SU-DHL-6 (cell line): ENCODE results near the gene SHQ1.

ENCODE experiments used
- H2AFZ ChIP-seq: fragments of 200-600 bp; sonication (generic); 2 replicates; pipeline ENCODE4 v1.6.1; 2014; ENCODE audit warnings: low read depth, mild to moderate bottlenecking, moderate library complexity, mixed read lengths, antibody characterized with exemption, low read length; ENCODE audit not compliant: severe bottlenecking
- H3F3A ChIP-seq: fragments of 200-600 bp; shearing (Covaris generic); 2 replicates; pipeline ENCODE4 v1.6.0; 2016; ENCODE audit warnings: antibody characterized with exemption, mild to moderate bottlenecking; ENCODE audit not compliant: insufficient read depth
- H3K27ac ChIP-seq: fragments of 200-600 bp; sonication (generic); 2 replicates; pipeline ENCODE4 v1.5.1; 2016; ENCODE audit warnings: low read depth, mild to moderate bottlenecking, low read length, moderate library complexity, mixed read lengths
- H3K27me3 ChIP-seq: fragments of 200-600 bp; sonication (generic), shearing (Covaris generic); 2 replicates; pipeline ENCODE4 v1.6.0; 2014; ENCODE audit warnings: mild to moderate bottlenecking, low read length
- H3K36me3 ChIP-seq: fragments of 200-600 bp; sonication (generic); 2 replicates; pipeline ENCODE4 v1.6.1; 2014; ENCODE audit warnings: mild to moderate bottlenecking, low read length, mixed read lengths
- H3K4me2 ChIP-seq: fragments of 300-600, 200-600 bp; shearing (Covaris generic), sonication (generic); 2 replicates; pipeline ENCODE4 v1.6.0; 2014; ENCODE audit warnings: low read length, low read depth, mild to moderate bottlenecking; ENCODE audit not compliant: poor library complexity, severe bottlenecking
- H3K4me3 ChIP-seq: fragments of 200-600 bp; sonication (generic); 2 replicates; pipeline ENCODE4 v1.5.1; 2014; ENCODE audit warnings: antibody characterized with exemption, low read length, mild to moderate bottlenecking, mixed read lengths; ENCODE audit not compliant: insufficient read depth, poor library complexity, severe bottlenecking
- H3K79me2 ChIP-seq: fragments of 200-600 bp; sonication (generic); 2 replicates; pipeline ENCODE4 v1.6.1; 2014; ENCODE audit warnings: mild to moderate bottlenecking, low read length, moderate library complexity; ENCODE audit not compliant: insufficient read depth
- H3K9ac ChIP-seq: fragments of 200-600 bp; sonication (generic); 2 replicates; pipeline ENCODE4 v1.7.0; 2014; ENCODE audit warnings: mild to moderate bottlenecking, low read length
- H3K9me2 ChIP-seq: fragments of 200-600 bp; sonication (generic); replicated peaks from 2 replicates; pipeline ENCODE4 v1.6.1; 2014; ENCODE audit warnings: low read length; ENCODE audit not compliant: insufficient read depth
- H3K9me3 ChIP-seq: fragments of 200-600 bp; sonication (generic); 2 replicates; pipeline ENCODE4 v1.6.1; 2014; ENCODE audit warnings: low read length, mixed read lengths; ENCODE audit not compliant: insufficient read depth
- H4K20me1 ChIP-seq: fragments of 200-600 bp; sonication (generic); 2 replicates; pipeline ENCODE4 v1.6.1; 2014; ENCODE audit warnings: low read depth, mild to moderate bottlenecking, antibody characterized with exemption, low read length, moderate library complexity, mixed read lengths
- CTCF ChIP-seq: fragments of 200-600 bp; sonication (generic); IDR thresholded peaks from one replicate; pipeline ENCODE4 v1.5.1; 2017; ENCODE audit warnings: antibody characterized with exemption, mild to moderate bottlenecking, low read length, moderate library complexity; ENCODE audit not compliant: insufficient read depth, poor library complexity, severe bottlenecking
- EZH2phosphoT487 ChIP-seq: fragments of 200-600 bp; sonication (generic), shearing (Covaris generic); conservative IDR thresholded peaks from 2 replicates; pipeline ENCODE4 v1.6.1; 2018; ENCODE audit warnings: mild to moderate bottlenecking, antibody characterized with exemption, low read length, moderate library complexity, mixed read lengths

Gene SHQ1

GRCh38 chr3:72811571-72811970 is 36.7 kb downstream of the SHQ1 start:
- Histone ChIP-seq H3K9me3 (no peaks in the 10 kb centered on the region), H3K79me2 (no peaks in the 10 kb centered on the region), H3K36me3 (peaks cover 5% of the 10 kb centered on the region; the same call in 1 of the 2 replicates), H3K4me3 (no peak overlapping the region), H3F3A (peaks cover 4% of the 10 kb centered on the region; the same call in 1 of the 2 replicates), H3K9me2 (no peaks in the 10 kb centered on the region), H3K27ac (no peak overlapping the region), H3K9ac (no peak overlapping the region), H4K20me1 (no peaks in the 10 kb centered on the region), H3K4me2 (no peak overlapping the region), H2AFZ (no peak overlapping the region), H3K27me3 (no peaks in the 10 kb centered on the region)
- TF ChIP-seq CTCF (no peak), EZH2phosphoT487 (no peak)

- Histone ChIP-seq H4K20me1 (no peaks in the 10 kb centered on the region), H2AFZ (no peak overlapping the region), H3K79me2 (no peaks in the 10 kb centered on the region), H3K9me3 (no peaks in the 10 kb centered on the region), H3K27ac (no peak overlapping the region), H3K9me2 (no peaks in the 10 kb centered on the region), H3K9ac (no peak overlapping the region), H3K4me3 (no peak overlapping the region), H3K4me2 (no peak overlapping the region), H3F3A (peaks cover 4% of the 10 kb centered on the region; the same call in 1 of the 2 replicates), H3K27me3 (no peaks in the 10 kb centered on the region), H3K36me3 (peaks cover 5% of the 10 kb centered on the region; the same call in 1 of the 2 replicates)
- TF ChIP-seq CTCF (no peak), EZH2phosphoT487 (no peak)
Observed at GRCh38 chr3:72810659-72811434, 37.4 kb downstream of the SHQ1 start.

DNA sequence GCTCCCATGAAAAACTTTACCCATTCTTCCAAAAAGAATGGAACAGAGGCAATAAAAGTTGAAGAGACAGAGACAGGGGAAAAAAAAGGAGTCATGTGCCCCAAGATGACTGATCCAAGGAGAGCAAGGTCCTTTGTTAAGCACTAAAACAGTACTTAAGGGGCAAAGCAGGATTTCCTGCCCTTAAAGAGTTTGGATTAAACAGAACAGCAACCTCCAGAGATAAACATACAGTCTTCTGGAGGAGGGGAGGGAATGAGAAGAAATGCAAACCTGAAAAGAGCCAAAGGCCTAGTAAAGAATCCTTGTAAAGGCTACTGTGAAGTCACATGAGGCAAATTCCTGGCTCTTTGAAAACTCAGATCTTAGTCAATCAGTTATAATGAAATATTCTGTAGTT is 38.2 kb downstream of the SHQ1 start:
- Histone ChIP-seq H3F3A (peaks cover 4% of the 10 kb centered on the region; the same call in 1 of the 2 replicates), H3K79me2 (no peaks in the 10 kb centered on the region), H3K9me3 (no peaks in the 10 kb centered on the region), H3K9ac (no peak overlapping the region), H3K4me2 (no peak overlapping the region), H3K36me3 (peaks cover 5% of the 10 kb centered on the region; the same call in 1 of the 2 replicates), H3K4me3 (no peak overlapping the region), H3K27me3 (no peaks in the 10 kb centered on the region), H4K20me1 (no peaks in the 10 kb centered on the region), H2AFZ (no peak overlapping the region), H3K9me2 (no peaks in the 10 kb centered on the region), H3K27ac (no peak overlapping the region)
- no peak for TF ChIP-seq EZH2phosphoT487
- no peak for TF ChIP-seq CTCF
